PC-3 (cell line): ENCODE results near the gene RALBP1. TPM values are rescaled to one million over a fixed set of nuclear protein-coding genes. Genes with fewer than 3 reads are reported as not detected.

Experiments
- ATAC-seq: fragments of 200-7000 bp; cut with Tn5 transposase; 2 replicates; pipeline ENCODE4 v1.9.1; 2020; ENCODE audit warnings: mild to moderate bottlenecking, moderate library complexity
- BruUV-seq: library from RNA; stranded (reverse); fragments of 400-500 nt; replicated peaks from 2 replicates; lab custom pipeline; 2021; lab: Mats Ljungman, UMichigan
- CTCF ChIA-PET: fragments of 300-600 bp; sonication (Branson Sonifier 250); formaldehyde crosslinking; loops from one replicate; lab custom pipeline; 2022; ENCODE audit warnings: antibody characterized with exemption; lab: Charles Lee
- POLR2A ChIA-PET: fragments of 300-600 bp; sonication (Branson Sonifier 250); formaldehyde crosslinking; loops from one replicate; lab custom pipeline; 2022; ENCODE audit warnings: antibody characterized with exemption; ENCODE audit not compliant: unreplicated experiment; lab: Charles Lee
- DNase-seq: peaks from one replicate; pipeline ENCODE4 v3.0.0-alpha.2; 2015
- H2AFZ ChIP-seq: fragments of 300-600 bp; sonication (generic); 2 replicates; pipeline ENCODE4 v1.6.0; 2016; ENCODE audit warnings: antibody characterized with exemption, low read length
- H3F3A ChIP-seq: fragments of 300-600 bp; sonication (generic); one replicate; pipeline ENCODE4 v1.6.0; 2017; ENCODE audit warnings: antibody characterized with exemption, low read length, control low read depth, mild to moderate bottlenecking; ENCODE audit not compliant: unreplicated experiment
- H3K27ac ChIP-seq: fragments of 300-600 bp; sonication (generic); 2 replicates; pipeline ENCODE4 v1.5.1; 2016; ENCODE audit warnings: mild to moderate bottlenecking, low read length
- H3K27me3 ChIP-seq: fragments of 300-600 bp; sonication (generic); 2 replicates; pipeline ENCODE4 v1.6.1; 2016; ENCODE audit warnings: low read length, mixed read lengths
- H3K36me3 ChIP-seq: fragments of 300-600 bp; sonication (generic); 2 replicates; pipeline ENCODE4 v1.6.1; 2016; ENCODE audit warnings: low read depth, mixed run types, low read length, mixed read lengths
- H3K4me1 ChIP-seq: fragments of 300-600 bp; sonication (generic); 2 replicates; pipeline ENCODE4 v1.5.1; 2016; ENCODE audit warnings: low read length; ENCODE audit not compliant: insufficient read depth
- H3K4me2 ChIP-seq: fragments of 300-600 bp; sonication (generic); 2 replicates; pipeline ENCODE4 v1.6.0; 2016; ENCODE audit warnings: low read length
- H3K4me3 ChIP-seq: fragments of 300-600 bp; sonication (generic); 2 replicates; pipeline ENCODE4 v1.5.1; 2016; ENCODE audit warnings: mild to moderate bottlenecking, low read length, mixed read lengths
- H3K79me2 ChIP-seq: fragments of 300-600 bp; sonication (generic); 2 replicates; pipeline ENCODE4 v1.6.1; 2017; ENCODE audit warnings: low read length, mixed read lengths
- H3K9ac ChIP-seq: fragments of 300-600 bp; sonication (generic); 2 replicates; pipeline ENCODE4 v1.6.0; 2016; ENCODE audit warnings: mild to moderate bottlenecking, low read length
- H3K9me2 ChIP-seq: fragments of 300-600 bp; sonication (generic); replicated peaks from 2 replicates; pipeline ENCODE4 v1.6.1; 2016; ENCODE audit warnings: mixed run types, low read length, mixed read lengths
- H3K9me3 ChIP-seq: fragments of 300-600 bp; sonication (generic); 2 replicates; pipeline ENCODE4 v1.6.1; 2016; ENCODE audit warnings: low read length, mixed read lengths
- H4K20me1 ChIP-seq: fragments of 300-600 bp; sonication (generic); 2 replicates; pipeline ENCODE4 v1.6.1; 2016; ENCODE audit warnings: low read length, mixed read lengths
- EZH2 ChIP-seq: fragments of 300-600 bp; sonication (generic); IDR thresholded peaks from one replicate; pipeline ENCODE4 v1.6.1; 2017; ENCODE audit warnings: antibody characterized with exemption, mild to moderate bottlenecking, low read length; ENCODE audit not compliant: unreplicated experiment
- EZH2phosphoT487 ChIP-seq: fragments of 300-600 bp; sonication (generic); IDR thresholded peaks from 2 replicates; pipeline ENCODE4 v1.6.1; 2018; ENCODE audit warnings: mild to moderate bottlenecking, antibody characterized with exemption, low read length, borderline replicate concordance
- intact Hi-C: fragments of 100-400 bp; cut with micrococcal nuclease; formaldehyde crosslinking; loops from 2 replicates; pipeline ENCODE4 v1.9.0; 2023
- total RNA-seq: library from RNA; depleted of rRNA; stranded (reverse); fragments of >200 nt; gene quantifications from 2 replicates; pipeline ENCODE4 v1.2.3, GENCODE V29; 2014
- TF ChIP-seq, protein P1 (sequence below): fragments of 300-600 bp; sonication (generic); conservative IDR thresholded peaks from 2 replicates; pipeline ENCODE4 v1.5.1; 2017; ENCODE audit warnings: antibody characterized with exemption, low read depth, mild to moderate bottlenecking, low read length

Gene RALBP1
- total RNA-seq, 1 experiment from 2014 or later, result 89.8 TPM

DNA sequence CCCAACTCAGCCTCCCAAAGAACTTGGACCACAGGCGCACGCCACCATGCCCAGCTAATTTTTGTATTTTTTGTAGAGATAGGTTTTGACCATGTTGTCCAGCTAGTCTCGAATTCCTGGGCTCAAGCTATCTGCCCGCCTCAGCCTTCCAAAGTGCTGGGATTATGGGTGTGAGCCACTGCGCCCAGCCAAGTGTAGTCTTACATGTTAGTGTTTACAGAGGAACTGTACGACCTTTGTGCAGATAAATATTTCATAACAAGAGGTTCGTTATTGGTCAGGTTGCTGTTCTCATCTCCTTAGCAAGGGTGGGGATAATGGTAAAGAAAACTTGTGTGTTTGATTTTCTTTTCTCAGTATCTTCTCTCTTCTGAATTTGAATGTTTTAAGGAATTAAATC is 46.5 kb downstream of the RALBP1 start:
- no peaks in the 10 kb centered on the region for H3K9me3 ChIP-seq
- no peak overlapping the region for H3K4me2 ChIP-seq
- no peak overlapping the region for H2AFZ ChIP-seq
- H3K4me3 ChIP-seq, result no peak overlapping the region
- peaks cover 20% of the 10 kb centered on the region for H3K79me2 ChIP-seq
- no TSS peak for BruUV-seq
- no peaks in the 10 kb centered on the region for H3K27me3 ChIP-seq
- no peak for TF ChIP-seq EZH2phosphoT487
- TF ChIP-seq EZH2, result no peak
- H3K9me2 ChIP-seq, result no peaks in the 10 kb centered on the region
- intact Hi-C loops, result no loop called here
- DNase-seq (no peak), ATAC-seq (no peak)
- H3K27ac ChIP-seq, result no peak overlapping the region
- peaks cover 20% of the 10 kb centered on the region; the same call in 1 of the 2 replicates for H3K36me3 ChIP-seq
- H3K4me1 ChIP-seq, result peaks cover 8% of the 10 kb centered on the region
- CTCF ChIA-PET, result no interaction called here
- H4K20me1 ChIP-seq, result no peaks in the 10 kb centered on the region
- POLR2A ChIA-PET, result no interaction called here
- no peak overlapping the region for H3K9ac ChIP-seq
- no peaks in the 10 kb centered on the region for H3F3A ChIP-seq

DNA sequence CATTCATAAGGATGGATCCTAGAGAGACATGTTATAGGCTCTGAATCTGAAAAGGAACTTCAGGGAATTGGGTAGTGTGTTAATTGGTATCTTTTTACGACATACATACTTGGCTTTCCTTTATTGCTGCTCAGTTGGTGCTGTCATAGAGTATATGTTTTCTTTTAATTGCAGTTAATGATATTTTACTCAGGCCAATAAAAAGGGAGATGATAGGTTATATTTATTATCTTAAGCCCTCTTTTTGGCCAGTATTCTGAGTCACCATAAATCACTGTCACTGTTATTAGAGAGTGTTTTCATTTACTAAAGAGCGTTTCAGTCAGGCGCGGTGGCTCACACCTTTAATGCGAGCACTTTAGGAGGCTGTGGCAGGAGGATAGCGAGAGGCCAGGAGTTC is 47.6 kb downstream of the RALBP1 start:
- Histone ChIP-seq H3F3A (no peaks in the 10 kb centered on the region), H4K20me1 (no peaks in the 10 kb centered on the region), H3K79me2 (peaks cover 13% of the 10 kb centered on the region), H3K4me1 (peaks cover 10% of the 10 kb centered on the region), H3K9me3 (no peaks in the 10 kb centered on the region), H3K4me2 (no peak overlapping the region), H3K4me3 (no peak overlapping the region), H2AFZ (no peak overlapping the region), H3K9ac (no peak overlapping the region), H3K27ac (no peak overlapping the region), H3K27me3 (no peaks in the 10 kb centered on the region), H3K9me2 (no peaks in the 10 kb centered on the region), H3K36me3 (peaks cover 24% of the 10 kb centered on the region)
- no TSS peak for BruUV-seq
- CTCF ChIA-PET, result no interaction called here
- POLR2A ChIA-PET, result interaction anchor here (0.6 kb wide), 1 partner anchor 160 kb away, joined by 3 read pairs; no protein-coding TSS in a partner anchor
- intact Hi-C loops, result no loop called here
- no peak for DNase-seq
- ATAC-seq, result no peak
- TF ChIP-seq, protein P1, sequence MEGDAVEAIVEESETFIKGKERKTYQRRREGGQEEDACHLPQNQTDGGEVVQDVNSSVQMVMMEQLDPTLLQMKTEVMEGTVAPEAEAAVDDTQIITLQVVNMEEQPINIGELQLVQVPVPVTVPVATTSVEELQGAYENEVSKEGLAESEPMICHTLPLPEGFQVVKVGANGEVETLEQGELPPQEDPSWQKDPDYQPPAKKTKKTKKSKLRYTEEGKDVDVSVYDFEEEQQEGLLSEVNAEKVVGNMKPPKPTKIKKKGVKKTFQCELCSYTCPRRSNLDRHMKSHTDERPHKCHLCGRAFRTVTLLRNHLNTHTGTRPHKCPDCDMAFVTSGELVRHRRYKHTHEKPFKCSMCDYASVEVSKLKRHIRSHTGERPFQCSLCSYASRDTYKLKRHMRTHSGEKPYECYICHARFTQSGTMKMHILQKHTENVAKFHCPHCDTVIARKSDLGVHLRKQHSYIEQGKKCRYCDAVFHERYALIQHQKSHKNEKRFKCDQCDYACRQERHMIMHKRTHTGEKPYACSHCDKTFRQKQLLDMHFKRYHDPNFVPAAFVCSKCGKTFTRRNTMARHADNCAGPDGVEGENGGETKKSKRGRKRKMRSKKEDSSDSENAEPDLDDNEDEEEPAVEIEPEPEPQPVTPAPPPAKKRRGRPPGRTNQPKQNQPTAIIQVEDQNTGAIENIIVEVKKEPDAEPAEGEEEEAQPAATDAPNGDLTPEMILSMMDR, result no peak
- TF ChIP-seq EZH2phosphoT487, result no peak
- no peak for TF ChIP-seq EZH2

DNA sequence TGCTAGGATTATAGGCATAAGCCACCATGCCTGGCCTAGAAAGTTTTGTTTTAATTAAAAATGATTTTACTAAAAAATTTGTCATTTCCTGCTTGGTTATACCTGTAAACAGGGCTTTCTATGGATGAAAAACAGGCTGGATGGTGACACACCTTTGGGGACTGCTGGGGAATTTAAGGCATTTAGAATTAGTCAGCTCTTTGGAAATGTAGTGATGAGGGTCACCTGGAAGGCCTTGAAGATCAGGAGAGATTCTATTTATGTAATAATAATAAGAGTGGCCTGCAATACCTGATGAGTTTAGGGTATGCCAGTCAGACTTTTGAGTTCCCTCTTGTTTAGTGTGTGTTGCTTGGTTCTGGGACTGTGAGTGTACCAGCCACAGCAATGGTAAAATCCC is 51.1 kb downstream of the RALBP1 start:
- Histone ChIP-seq H3K9me3 (no peaks in the 10 kb centered on the region), H3K36me3 (peaks cover 42% of the 10 kb centered on the region), H2AFZ (no peak overlapping the region), H3K4me3 (no peak overlapping the region), H3F3A (no peaks in the 10 kb centered on the region), H3K9ac (no peak overlapping the region), H3K27me3 (no peaks in the 10 kb centered on the region), H4K20me1 (no peaks in the 10 kb centered on the region), H3K79me2 (no peaks in the 10 kb centered on the region), H3K4me1 (peaks cover 10% of the 10 kb centered on the region), H3K9me2 (no peaks in the 10 kb centered on the region), H3K4me2 (peak overlapping the region; percentile 7; the same call in 1 of the 2 replicates), H3K27ac (peak overlapping the region; percentile 17; the same call in 1 of the 2 replicates)
- no TSS peak for BruUV-seq
- CTCF ChIA-PET, result no interaction called here
- peak; percentile 89 for DNase-seq
- TF ChIP-seq EZH2phosphoT487, result no peak
- TF ChIP-seq EZH2, result no peak
- TF ChIP-seq, protein P1, result no peak
- POLR2A ChIA-PET, result no interaction called here
- intact Hi-C loops, result no loop called here
- peak; percentile 89 for ATAC-seq
